HepG2 (cell line): ENCODE measurements around the gene SMYD1. TPM values are rescaled to one million over a fixed set of nuclear protein-coding genes. Genes with fewer than 3 reads are reported as not detected.
A peak's percentile ranks its signal among the peaks of the same experiment; 100 is the strongest.

Experiments
- ATM ChIP-seq: fragments of 450-650 bp; IDR thresholded peaks from 2 replicates; pipeline ENCODE4 v1.7.1; 2017; ENCODE audit warnings: mild to moderate bottlenecking, borderline replicate concordance
- BCLAF1 ChIP-seq: fragments of 450-650 bp; IDR thresholded peaks from 2 replicates; pipeline ENCODE4 v1.6.1; 2017; ENCODE audit warnings: mild to moderate bottlenecking
- BHLHE40 ChIP-seq: IDR thresholded peaks from 2 replicates; pipeline ENCODE4 v1.6.1; 2011; ENCODE audit warnings: low read length, improper control_type of control experiment
- CBFB ChIP-seq: sonication (generic); formaldehyde crosslinking; IDR thresholded peaks from 2 replicates; pipeline ENCODE4 v1.4.0; 2020; ENCODE audit warnings: missing genetic modification reagents
- ELF3 ChIP-seq: IDR thresholded peaks from 2 replicates; pipeline ENCODE4 v1.6.1; 2016; ENCODE audit warnings: missing genetic modification reagents, missing compliant biosample characterization
- FOXC1 ChIP-seq: sonication (generic); formaldehyde crosslinking; IDR thresholded peaks from 2 replicates; pipeline ENCODE4 v1.8.0; 2022; ENCODE audit warnings: mild to moderate bottlenecking, missing genetic modification reagents, borderline replicate concordance
- KDM6A ChIP-seq: IDR thresholded peaks from 2 replicates; pipeline ENCODE4 v1.6.1; 2016; ENCODE audit warnings: low read depth
- NCOA5 ChIP-seq: sonication (generic); formaldehyde crosslinking; IDR thresholded peaks from 2 replicates; pipeline ENCODE4 v1.4.0; 2020; ENCODE audit warnings: missing genetic modification reagents
- PHF21A ChIP-seq: sonication (generic); formaldehyde crosslinking; IDR thresholded peaks from 2 replicates; pipeline ENCODE4 v1.5.0; 2020; ENCODE audit warnings: mild to moderate bottlenecking, missing genetic modification reagents
- PHF5A ChIP-seq: IDR thresholded peaks from one replicate; pipeline ENCODE4 v1.6.1; 2018; ENCODE audit warnings: low read depth, missing genetic modification reagents; ENCODE audit not compliant: unreplicated experiment
- SIX1 ChIP-seq: sonication (generic); formaldehyde crosslinking; IDR thresholded peaks from 2 replicates; pipeline ENCODE4 v1.4.0; 2020; ENCODE audit warnings: missing genetic modification reagents, borderline replicate concordance
- SOX6 ChIP-seq, 2 experiments: fragments of 450-650 bp in 1 of 2; sonication (generic) in 1 of 2; formaldehyde crosslinking in 1 of 2; IDR thresholded peaks; 2 replicates each; pipeline versions ENCODE4 v1.4.0 to v1.6.1; 2017 to 2020; ENCODE audit warnings: antibody characterized with exemption in 1 of 2, mild to moderate bottlenecking in 1 of 2, missing genetic modification reagents in 1 of 2
- SP4 ChIP-seq: sonication (generic); formaldehyde crosslinking; IDR thresholded peaks from 2 replicates; pipeline ENCODE4 v1.8.1; 2023; ENCODE audit warnings: mild to moderate bottlenecking, missing genetic modification reagents
- YY1 ChIP-seq: IDR thresholded peaks from 2 replicates; pipeline ENCODE4 v1.6.1; 2011; ENCODE audit warnings: low read length, low read depth, moderate library complexity, mild to moderate bottlenecking; ENCODE audit not compliant: insufficient read depth, insufficient replicate concordance
- ZBTB21 ChIP-seq: sonication (generic); formaldehyde crosslinking; IDR thresholded peaks from 2 replicates; pipeline ENCODE4 v1.4.0; 2020; ENCODE audit warnings: missing genetic modification reagents
- ZBTB46 ChIP-seq: sonication (generic); formaldehyde crosslinking; IDR thresholded peaks from 2 replicates; pipeline ENCODE4 v1.4.0; 2020; ENCODE audit warnings: mild to moderate bottlenecking, missing genetic modification reagents, borderline replicate concordance
- ZMYM3 ChIP-seq: sonication (generic); formaldehyde crosslinking; IDR thresholded peaks from 2 replicates; pipeline ENCODE4 v1.5.1; 2020; ENCODE audit warnings: mild to moderate bottlenecking, missing genetic modification reagents
- ZNF235 ChIP-seq: sonication (generic); formaldehyde crosslinking; IDR thresholded peaks from 2 replicates; pipeline ENCODE4 v1.8.1; 2023; ENCODE audit warnings: mild to moderate bottlenecking, missing genetic modification reagents, borderline replicate concordance
- ZNF367 ChIP-seq: sonication (generic); formaldehyde crosslinking; IDR thresholded peaks from 2 replicates; pipeline ENCODE4 v1.4.0; 2020; ENCODE audit warnings: missing genetic modification reagents, borderline replicate concordance
- ZNF790 ChIP-seq: sonication (generic); formaldehyde crosslinking; IDR thresholded peaks from 2 replicates; pipeline ENCODE4 v1.8.0; 2022; ENCODE audit warnings: missing genetic modification reagents, mild to moderate bottlenecking, borderline replicate concordance
- ZNF792 ChIP-seq: IDR thresholded peaks from 2 replicates; pipeline ENCODE4 v1.6.1; 2016
- ZNF839 ChIP-seq: sonication (generic); formaldehyde crosslinking; IDR thresholded peaks from 2 replicates; pipeline ENCODE4 v1.4.0; 2020; ENCODE audit warnings: missing genetic modification reagents, mild to moderate bottlenecking, borderline replicate concordance
- polyA plus RNA-seq, 8 experiments: library from polyadenylated mRNA; depleted of rRNA in 3 of 8; stranded (reverse) in 7 of 8; unstranded in 1 of 8; fragments of >200 nt; fragmentation: Illumina TruSeq in 4 of 8; extraction: Trizol in 4 of 8; gene quantifications; 2 replicates each; pipeline versions ENCODE4 v1.2.1 to v1.2.3, GENCODE V29; 2011 to 2016; ENCODE audit warnings: low read depth in 4 of 8, missing spikeins in 1 of 8, mixed read lengths in 1 of 8; ENCODE audit not compliant: insufficient read depth in 1 of 8
- total RNA-seq, 5 experiments: library from RNA; depleted of rRNA; stranded (reverse); fragments of >200 nt; fragmentation: Illumina TruSeq; extraction: Trizol; gene quantifications; 2 replicates each; pipeline ENCODE4 v1.2.3, GENCODE V29; 2016; ENCODE audit warnings: low read depth in 1 of 5
- TF ChIP-seq, protein P1 (sequence below): sonication (generic); formaldehyde crosslinking; IDR thresholded peaks from 2 replicates; pipeline ENCODE4 v1.4.0; 2020; ENCODE audit warnings: missing genetic modification reagents
- TF ChIP-seq, protein P2 (sequence below): sonication (generic); formaldehyde crosslinking; IDR thresholded peaks from 2 replicates; pipeline ENCODE4 v1.8.1; 2023; ENCODE audit warnings: mild to moderate bottlenecking, moderate library complexity, missing genetic modification reagents

The SMYD1 gene
- total and polyA plus RNA-seq, 2 of the 13 experiments (the other 11 are each of a cell fraction or from before 2014, with no cell fraction given): not detected

GRCh38 chr2:88159955-88160415, 92.4 kb downstream of the SMYD1 start (continued):
- TF ChIP-seq ELF3 (CRISPR knock-in tag) (peak; percentile 84), SOX6 (IDR thresholded peaks at IDR 0.05) (no peak), SOX6 (CRISPR knock-in tag; IDR thresholded peaks at IDR 0.05) (peak; percentile 62; the same call in 1 of the 2 replicates), YY1 (no peak), ZBTB46 (CRISPR knock-in tag) (no peak), BCLAF1 (no peak), PHF21A (CRISPR knock-in tag) (no peak), PHF5A (CRISPR knock-in tag) (peak; percentile 45), ZNF839 (CRISPR knock-in tag) (no peak), ZMYM3 (no peak; the same call in 1 of the 2 replicates), ZNF235 (CRISPR knock-in tag) (no peak), SIX1 (CRISPR knock-in tag) (peak; percentile 71; the same call in 1 of the 2 replicates), ZNF790 (CRISPR knock-in tag) (no peak), CBFB (peak; percentile 50; the same call in 1 of the 2 replicates), ATM (no peak), ZNF367 (CRISPR knock-in tag) (no peak), NCOA5 (CRISPR knock-in tag) (no peak), FOXC1 (CRISPR knock-in tag) (peak; percentile 45; the same call in 1 of the 2 replicates), ZBTB21 (no peak), ZNF792 (CRISPR knock-in tag) (no peak; the same call in 1 of the 2 replicates), KDM6A (CRISPR knock-in tag) (no peak), SP4 (peak; percentile 34; the same call in 1 of the 2 replicates), BHLHE40 (no peak)
- TF ChIP-seq, protein P1, sequence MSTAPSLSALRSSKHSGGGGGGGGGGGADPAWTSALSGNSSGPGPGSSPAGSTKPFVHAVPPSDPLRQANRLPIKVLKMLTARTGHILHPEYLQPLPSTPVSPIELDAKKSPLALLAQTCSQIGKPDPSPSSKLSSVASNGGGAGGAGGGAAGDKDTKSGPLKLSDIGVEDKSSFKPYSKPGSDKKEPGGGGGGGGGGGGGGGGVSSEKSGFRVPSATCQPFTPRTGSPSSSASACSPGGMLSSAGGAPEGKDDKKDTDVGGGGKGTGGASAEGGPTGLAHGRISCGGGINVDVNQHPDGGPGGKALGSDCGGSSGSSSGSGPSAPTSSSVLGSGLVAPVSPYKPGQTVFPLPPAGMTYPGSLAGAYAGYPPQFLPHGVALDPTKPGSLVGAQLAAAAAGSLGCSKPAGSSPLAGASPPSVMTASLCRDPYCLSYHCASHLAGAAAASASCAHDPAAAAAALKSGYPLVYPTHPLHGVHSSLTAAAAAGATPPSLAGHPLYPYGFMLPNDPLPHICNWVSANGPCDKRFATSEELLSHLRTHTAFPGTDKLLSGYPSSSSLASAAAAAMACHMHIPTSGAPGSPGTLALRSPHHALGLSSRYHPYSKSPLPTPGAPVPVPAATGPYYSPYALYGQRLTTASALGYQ: no peak
- TF ChIP-seq, protein P2, sequence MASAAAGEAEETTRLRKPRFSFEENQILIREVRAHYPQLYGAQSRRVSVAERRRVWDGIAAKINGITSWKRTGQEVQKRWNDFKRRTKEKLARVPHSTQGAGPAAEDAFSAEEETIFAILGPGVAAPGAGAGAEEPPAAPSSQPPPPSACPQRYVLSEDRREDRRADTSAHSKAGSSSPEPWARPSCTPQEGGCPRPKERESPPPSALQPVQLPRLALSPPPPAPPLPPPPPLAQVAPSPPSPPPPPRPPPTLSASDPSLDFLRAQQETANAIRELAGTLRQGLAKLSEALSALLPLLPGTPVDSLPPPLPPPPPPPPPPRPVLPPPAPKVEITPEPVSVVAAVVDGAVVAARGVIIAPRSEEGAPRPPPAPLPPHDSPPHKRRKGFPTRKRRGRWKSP (CRISPR knock-in tag): no peak
